GM21619 (cell line): Measurements from ENCODE around the gene EXOC6B.

Source experiments
- ATAC-seq: cut with Tn5 transposase; IDR thresholded peaks from one replicate; pipeline ENCODE4 v1.9.1; 2021; ENCODE audit not compliant: unreplicated experiment

Gene EXOC6B

GRCh38 chr2:72825257-72826155 is at the start of gene EXOC6B:
Gene EXOC6B (minus strand): TSS chr2:72826033.
- peak; percentile 94 for ATAC-seq

- ATAC-seq: no peak
Measured at GRCh38 chr2:72871880-72872279, 46.0 kb upstream of the EXOC6B start.

DNA sequence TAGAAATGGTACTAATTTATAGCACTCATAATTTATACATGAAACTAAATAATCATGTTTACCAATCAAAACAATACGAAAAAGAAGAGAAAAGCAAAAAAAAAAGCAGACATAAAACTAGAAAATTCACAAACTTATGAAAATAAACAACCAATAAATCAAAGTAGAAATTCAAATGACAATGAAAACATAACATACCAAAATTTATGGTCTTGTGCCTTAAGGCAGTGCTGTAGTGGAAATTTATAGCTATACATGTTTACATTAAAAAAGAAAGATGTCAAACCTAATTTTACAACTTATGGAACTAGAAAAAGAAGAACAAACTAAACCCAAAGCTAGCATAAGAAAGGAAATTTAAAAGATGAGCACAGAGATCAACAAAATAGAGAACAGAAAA is 45.2 kb upstream of the EXOC6B start:
- ATAC-seq: no peak

DNA sequence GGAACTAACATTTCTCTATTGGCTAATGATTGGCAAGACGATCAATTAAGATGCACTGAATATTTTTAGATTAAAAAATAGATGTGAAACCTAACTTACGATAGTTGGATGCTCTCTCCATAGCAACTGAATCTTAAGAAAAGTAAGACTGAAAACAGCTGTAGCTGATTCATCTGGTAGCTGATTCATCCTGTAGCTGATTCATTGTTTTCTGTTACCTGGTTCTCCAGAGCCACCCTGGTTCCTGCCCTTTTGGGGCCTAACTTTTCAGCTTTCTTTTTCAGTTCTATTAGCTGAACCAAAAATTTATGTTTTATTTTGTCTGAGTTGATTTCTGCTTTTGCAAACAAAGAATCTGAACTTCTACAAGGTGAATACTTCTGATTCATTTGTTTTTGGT is 38.7 kb upstream of the EXOC6B start:
- ATAC-seq: peak; percentile 61

DNA sequence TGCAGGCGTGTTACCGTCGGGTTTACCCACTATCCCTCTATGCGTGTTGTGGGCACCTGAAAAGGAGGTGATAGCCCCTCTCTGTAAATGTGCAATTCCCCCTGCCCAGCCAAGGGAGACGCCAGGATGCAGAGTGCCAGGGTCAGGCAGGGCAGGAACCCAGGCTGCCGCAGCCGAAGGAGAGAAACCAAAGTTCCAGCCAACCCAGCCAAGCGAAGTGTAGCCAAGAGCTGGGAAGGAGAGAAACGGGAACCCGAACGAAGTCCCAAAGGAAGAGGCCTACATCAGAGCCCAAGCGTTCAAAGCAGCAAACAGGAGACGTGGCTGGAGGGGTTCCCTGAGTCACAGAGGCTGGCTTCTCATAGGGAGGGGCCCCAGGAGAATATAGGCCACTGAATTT is 37.2 kb upstream of the EXOC6B start:
- no peak for ATAC-seq

- peak; percentile 84 for ATAC-seq
Measured at GRCh38 chr2:72862239-72862988, 36.6 kb upstream of the EXOC6B start.

DNA sequence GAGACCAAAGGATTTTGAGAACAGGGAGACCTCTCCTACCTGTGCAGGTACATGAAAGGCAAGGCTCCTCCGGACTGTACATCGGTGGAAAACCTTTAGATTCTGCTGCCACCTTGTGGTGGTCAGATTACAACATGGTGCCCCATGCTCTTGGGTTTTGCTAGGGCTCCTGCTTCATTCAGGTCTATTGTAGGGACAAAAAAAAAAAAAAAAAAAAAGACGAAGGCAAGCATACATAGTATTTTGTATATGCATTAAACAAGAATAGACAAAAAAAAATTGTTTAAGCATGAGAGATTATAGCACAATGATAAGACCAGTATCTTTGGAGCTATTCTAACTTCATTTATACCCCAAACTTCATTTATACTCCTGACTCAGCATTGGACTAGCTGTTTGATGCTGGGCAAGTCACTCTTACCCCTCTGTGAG is 34.0 kb upstream of the EXOC6B start:
- ATAC-seq: peak; percentile 60

DNA sequence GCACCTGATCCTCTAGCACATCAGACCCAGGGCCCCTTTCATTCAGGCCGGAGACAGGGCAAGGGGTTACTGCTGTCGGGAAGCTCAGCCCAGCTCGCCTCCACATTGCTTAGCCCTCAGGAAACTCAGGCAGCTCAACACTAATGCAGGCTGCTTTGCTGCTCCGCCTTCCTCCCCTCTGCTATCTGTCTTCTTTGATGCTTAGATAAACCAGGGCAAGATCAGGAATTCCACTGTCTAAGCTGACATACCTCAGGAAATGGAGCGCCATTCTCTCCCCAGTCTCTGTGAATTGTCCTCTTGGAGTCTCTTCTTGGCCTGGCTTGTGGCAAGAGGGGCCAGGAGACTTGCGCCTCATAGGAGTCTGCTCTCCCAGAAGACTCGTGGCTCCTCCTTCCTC is 25.5 kb upstream of the EXOC6B start:
- ATAC-seq: no peak

DNA sequence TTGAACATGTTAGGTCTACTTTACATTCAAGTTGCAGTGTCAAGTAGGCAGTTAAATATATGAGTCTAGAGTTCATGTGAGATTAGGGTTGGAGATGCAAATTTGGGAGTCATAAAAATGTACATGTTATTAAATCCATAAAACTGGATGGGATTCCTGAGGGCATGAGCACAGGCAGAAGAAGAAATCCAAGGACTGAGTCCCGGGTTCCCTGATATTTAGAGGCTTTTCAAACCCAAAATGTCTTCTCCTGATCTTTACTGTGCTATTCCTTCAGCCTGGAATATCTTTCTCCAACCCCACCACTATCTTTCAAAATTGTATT is 23.3 kb upstream of the EXOC6B start:
- no peak for ATAC-seq

DNA sequence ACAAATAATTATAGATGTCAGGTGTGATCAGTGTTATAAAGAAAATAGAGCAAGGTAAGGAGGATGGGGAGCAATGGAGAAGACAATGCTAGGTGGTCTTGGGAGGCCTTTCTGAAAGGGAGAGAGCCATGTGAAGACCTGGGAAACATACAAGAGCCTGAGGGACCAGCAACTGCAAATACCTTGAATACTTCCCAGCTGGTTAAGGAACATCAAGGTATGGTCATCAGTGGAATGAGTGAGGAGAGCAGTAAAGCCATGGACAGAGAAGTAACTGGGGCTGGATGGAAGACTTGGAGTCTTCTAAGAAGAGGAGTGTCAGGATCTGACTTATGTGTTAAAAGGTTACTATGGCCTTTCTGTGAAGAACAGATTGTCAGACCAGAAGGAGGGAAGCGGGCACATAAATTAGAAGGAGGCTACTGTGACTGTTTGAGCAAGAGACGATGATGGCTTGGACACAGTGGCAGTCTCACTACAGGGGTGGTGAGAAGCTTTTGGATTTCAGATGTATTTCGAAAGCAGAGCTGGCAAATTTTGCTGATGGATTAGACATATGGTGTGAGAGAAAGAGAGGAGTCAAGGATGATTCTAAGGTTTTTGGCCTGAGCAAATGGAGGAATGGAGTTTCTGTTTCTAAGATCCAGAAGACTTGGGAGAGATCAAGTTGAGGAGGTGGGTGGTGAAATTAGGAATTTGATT is 22.8 kb upstream of the EXOC6B start:
- no peak for ATAC-seq

DNA sequence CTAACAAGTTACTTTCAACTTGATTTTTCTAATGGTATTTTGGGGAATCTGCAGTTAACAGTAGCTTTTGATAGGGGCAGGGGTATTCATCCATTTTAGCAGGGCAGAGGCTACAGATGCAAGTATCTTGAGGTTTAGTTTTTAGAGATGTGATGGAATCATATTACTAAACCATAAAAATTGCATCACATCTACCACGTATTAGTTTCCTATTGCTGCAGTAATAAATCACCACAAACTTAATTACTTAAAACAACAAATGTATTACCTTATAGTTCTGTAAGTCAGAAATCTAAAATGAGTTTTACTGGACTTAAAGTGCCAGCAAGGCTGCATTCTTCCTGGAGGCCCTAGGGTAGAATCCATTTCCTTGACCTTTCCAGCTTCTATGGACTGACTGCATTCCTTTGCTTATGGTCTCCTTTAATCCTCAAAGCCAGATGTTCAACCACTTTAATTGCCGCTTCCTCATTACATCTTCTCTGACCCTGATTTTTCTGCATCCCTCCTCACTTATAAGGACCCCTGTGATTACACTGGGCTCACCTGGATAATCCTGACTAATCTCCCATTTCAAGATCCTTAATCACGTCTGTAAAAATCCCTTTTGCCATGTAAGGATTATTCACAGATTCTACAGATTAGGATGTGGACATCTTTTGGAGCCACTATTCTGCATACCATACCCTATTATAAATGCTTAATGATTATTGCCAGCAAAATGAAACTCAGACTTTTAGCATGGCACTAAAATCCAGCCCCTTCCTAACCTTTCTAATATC is 21.9 kb upstream of the EXOC6B start:
- no peak for ATAC-seq

DNA sequence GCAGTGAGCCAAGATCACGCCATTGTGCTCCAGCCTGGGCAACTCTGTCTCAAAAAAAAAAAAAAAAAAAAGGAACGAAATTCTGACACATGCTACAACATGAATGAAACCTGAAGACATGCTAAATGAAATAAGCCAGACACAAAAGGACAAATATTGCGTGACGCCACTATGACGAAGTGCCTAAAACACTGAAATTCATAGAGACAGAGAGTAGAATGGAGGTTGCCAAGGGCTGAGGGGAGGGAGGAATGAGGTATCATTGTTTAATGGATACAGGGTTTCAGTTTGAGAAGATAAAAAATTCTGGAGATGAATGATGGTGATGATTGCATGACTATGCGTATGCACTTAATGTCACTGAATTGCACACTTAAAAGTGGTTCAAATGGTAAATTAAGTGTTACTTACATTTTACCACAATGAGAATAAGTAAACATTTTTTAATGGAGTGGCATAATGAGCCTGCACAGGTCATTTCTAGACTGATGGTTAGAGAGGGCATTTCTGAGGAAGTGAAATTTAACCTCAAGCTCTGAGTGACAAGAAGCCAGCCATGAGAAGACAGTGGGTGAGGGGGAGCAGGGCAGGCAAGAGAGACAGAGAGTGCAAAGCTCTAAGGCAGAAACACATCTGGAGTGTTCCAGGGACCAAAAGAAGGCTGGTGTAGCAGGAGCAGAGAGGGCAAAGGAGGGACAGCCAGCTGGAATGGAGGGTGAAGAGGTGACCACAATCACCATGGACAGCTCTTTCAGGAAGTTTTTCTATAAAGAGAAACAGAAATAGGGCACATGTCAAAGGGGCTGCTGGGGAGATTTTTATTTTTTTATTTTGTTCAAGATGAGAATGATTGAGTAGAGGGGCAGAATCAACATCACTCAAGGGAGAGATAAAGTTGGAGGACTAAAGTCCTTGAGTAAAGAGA is 20.6 kb upstream of the EXOC6B start:
- ATAC-seq: peak; percentile 94

DNA sequence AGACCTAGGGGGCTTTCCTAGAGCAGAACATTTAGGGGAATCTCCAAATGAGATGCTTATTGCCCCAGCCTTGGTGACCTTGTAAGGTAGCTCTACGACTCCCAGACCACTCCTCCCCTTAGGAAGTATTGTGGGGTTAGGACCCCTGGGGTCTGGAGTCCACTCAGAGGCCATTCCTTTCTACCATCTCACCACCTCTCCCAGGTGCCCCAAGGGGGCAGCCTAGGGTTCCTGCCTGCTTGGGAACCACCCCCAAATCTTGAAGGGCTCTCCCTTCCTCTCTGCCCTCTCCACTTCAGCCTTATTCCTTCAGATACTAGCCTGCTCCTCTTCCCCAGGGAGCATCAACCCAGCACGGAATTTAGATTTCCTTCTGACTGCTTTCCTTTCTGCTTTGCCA is 17.5 kb upstream of the EXOC6B start:
- no peak for ATAC-seq

- ATAC-seq: no peak
Measured at GRCh38 chr2:72841462-72842125, 15.8 kb upstream of the EXOC6B start.

GRCh38 chr2:72840066-72840465 is 14.2 kb upstream of the EXOC6B start:
- no peak for ATAC-seq

DNA sequence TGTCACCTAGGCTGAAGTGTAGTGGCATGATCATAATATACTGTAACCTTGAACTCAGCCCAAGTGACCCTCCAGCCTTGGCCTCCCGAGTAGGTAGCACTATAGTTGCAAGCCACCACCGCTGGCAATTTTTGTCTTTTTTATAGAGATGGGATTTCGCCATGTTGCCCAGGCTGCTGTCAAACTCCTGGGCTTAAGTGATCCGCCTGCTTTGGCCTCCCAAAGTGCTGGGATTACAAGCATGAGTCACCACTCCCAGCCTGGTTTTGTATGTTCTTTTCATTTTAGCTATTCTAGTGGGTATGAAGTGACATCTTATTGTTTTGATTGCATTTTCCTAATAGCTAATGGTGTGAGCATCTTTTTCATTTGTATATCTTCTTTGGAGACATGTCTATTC is 11.3 kb upstream of the EXOC6B start:
- no peak for ATAC-seq

DNA sequence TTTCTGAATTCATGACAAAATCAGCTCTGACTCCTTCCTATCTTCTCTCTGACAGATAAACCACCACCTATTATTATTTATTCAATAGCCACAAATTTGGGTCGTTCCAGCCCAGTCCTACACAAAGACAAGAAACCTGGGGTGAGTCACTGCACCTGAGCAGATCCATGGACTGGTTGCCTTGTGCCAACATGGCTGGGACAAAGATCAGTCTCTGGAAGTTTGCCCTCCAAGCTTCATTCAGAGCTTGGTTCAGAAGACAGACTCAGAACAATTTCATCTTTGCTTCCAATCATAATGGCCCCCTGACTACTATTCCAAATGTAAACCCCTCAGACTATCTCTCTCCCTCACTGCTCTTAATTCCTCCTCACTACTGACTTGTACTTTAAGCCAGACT is 9.6 kb upstream of the EXOC6B start:
- ATAC-seq: no peak

DNA sequence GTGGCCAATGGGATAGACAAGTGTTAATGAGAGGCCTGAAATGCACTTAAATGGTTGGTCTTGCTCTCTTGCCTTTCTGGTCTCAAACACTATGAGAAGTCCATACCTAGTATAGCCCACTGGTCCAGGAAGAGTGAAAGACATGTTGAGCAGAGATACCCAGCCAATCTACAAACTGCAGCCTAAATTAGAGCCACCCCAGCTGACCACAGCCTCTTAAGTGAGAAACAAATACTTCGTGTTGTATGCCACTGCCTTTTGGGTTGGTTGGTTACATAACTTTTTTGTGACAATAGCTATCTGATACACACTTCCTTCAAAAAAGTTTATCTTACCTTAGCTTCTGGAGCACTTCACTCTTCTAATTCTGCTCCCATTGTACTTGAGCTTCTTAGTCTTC is 8.8 kb upstream of the EXOC6B start:
- no peak for ATAC-seq

- ATAC-seq: no peak
Measured at GRCh38 chr2:72833084-72833714, 7.4 kb upstream of the EXOC6B start.
